ENCODE measurements around the gene MBOAT2. TPM values are rescaled to one million over a fixed set of nuclear protein-coding genes. Genes with fewer than 3 reads are reported as not detected.

The MBOAT2 gene
- total RNA-seq, 2 experiments from 2014 or later, result 8.8 to 10.6 TPM

GRCh38 chr2:8997108-8997507 is 6.4 kb downstream of the MBOAT2 start:
- Mint-ChIP-seq H3K4me3 (no peak overlapping the region), H3K36me3 (ENCODE audit: low read depth) (no peaks in the 10 kb centered on the region), H3K4me1 (peaks cover 8% of the 10 kb centered on the region), H3K27me3 (peaks cover 6% of the 10 kb centered on the region), H3K27ac (no peak overlapping the region), H3K9me3 (no peaks in the 10 kb centered on the region)
- DNase-seq, result no peak
- CTCF ChIA-PET, result interaction anchor here (1.1 kb wide), 1 partner anchor 10 kb away, joined by 3 read pairs; no protein-coding TSS in a partner anchor
- POLR2A ChIA-PET, result no interaction called here

- H3K36me3 Mint-ChIP-seq (ENCODE audit: low read depth), result no peaks in the 10 kb centered on the region
- H3K4me3 Mint-ChIP-seq, result no peak overlapping the region
- no peak for DNase-seq
- peaks cover 6% of the 10 kb centered on the region for H3K27me3 Mint-ChIP-seq
- CTCF ChIA-PET, result no interaction called here
- peaks cover 8% of the 10 kb centered on the region for H3K4me1 Mint-ChIP-seq
- POLR2A ChIA-PET, result no interaction called here
- H3K9me3 Mint-ChIP-seq, result no peaks in the 10 kb centered on the region
- H3K27ac Mint-ChIP-seq, result no peak overlapping the region
These were observed 7.5 kb downstream of the MBOAT2 start for GRCh38 chr2:8996006-8996405.

GRCh38 chr2:8994386-8994785 is 9.1 kb downstream of the MBOAT2 start:
- no peak overlapping the region for H3K27ac Mint-ChIP-seq
- POLR2A ChIA-PET, result interaction anchor here (0.9 kb wide), 1 partner anchor 9 kb away, joined by 3 read pairs; the partner anchor contains the start of gene MBOAT2

GRCh38 chr2:8993902-8994278 is 9.6 kb downstream of the MBOAT2 start:
- peaks cover 13% of the 10 kb centered on the region for H3K27me3 Mint-ChIP-seq
- CTCF ChIA-PET, result interaction anchor here (1.5 kb wide), 1 partner anchor 12 kb away, joined by 3 read pairs; no protein-coding TSS in a partner anchor
- H3K9me3 Mint-ChIP-seq, result no peaks in the 10 kb centered on the region
- H3K36me3 Mint-ChIP-seq (ENCODE audit: low read depth), result no peaks in the 10 kb centered on the region
- no peaks in the 10 kb centered on the region for H3K4me1 Mint-ChIP-seq
- H3K4me3 Mint-ChIP-seq, result no peak overlapping the region
- no peak overlapping the region for H3K27ac Mint-ChIP-seq
- no peak for DNase-seq
- POLR2A ChIA-PET, result interaction anchor here (0.9 kb wide), 1 partner anchor 10 kb away, joined by 3 read pairs; the partner anchor contains the start of gene MBOAT2

More at GRCh38 chr2:8994386-8994785, 9.1 kb downstream of the MBOAT2 start:
- peaks cover 9% of the 10 kb centered on the region for H3K27me3 Mint-ChIP-seq
- no peak overlapping the region for H3K4me3 Mint-ChIP-seq
- no peaks in the 10 kb centered on the region for H3K9me3 Mint-ChIP-seq
- DNase-seq, result no peak
- CTCF ChIA-PET, result no interaction called here
- H3K4me1 Mint-ChIP-seq, result peaks cover under 1% of the 10 kb centered on the region
- H3K36me3 Mint-ChIP-seq (ENCODE audit: low read depth), result no peaks in the 10 kb centered on the region

GRCh38 chr2:8993196-8993901 is 10.1 kb downstream of the MBOAT2 start:
- peaks cover 14% of the 10 kb centered on the region for H3K27me3 Mint-ChIP-seq

GRCh38 chr2:8992643-8993042 is 10.8 kb downstream of the MBOAT2 start:
- Mint-ChIP-seq H3K27me3 (peaks cover 11% of the 10 kb centered on the region), H3K36me3 (ENCODE audit: low read depth) (no peaks in the 10 kb centered on the region), H3K9me3 (no peaks in the 10 kb centered on the region), H3K4me1 (no peaks in the 10 kb centered on the region), H3K4me3 (no peak overlapping the region), H3K27ac (no peak overlapping the region)
- DNase-seq, result no peak
- ChIA-PET CTCF (interaction anchor here (0.6 to 1.8 kb wide), 6 partner anchors 13 to 1807 kb away, joined by 3 read pairs; no protein-coding TSS in a partner anchor), POLR2A (no interaction called here)

More at GRCh38 chr2:8993196-8993901, 10.1 kb downstream of the MBOAT2 start:
- no peak for DNase-seq
- H3K4me3 Mint-ChIP-seq, result no peak overlapping the region
- no peak overlapping the region for H3K27ac Mint-ChIP-seq
- CTCF ChIA-PET, result interaction anchor here (0.6 to 1.8 kb wide), 5 partner anchors 12 to 1807 kb away, joined by 3 read pairs; no protein-coding TSS in a partner anchor
- H3K9me3 Mint-ChIP-seq, result no peaks in the 10 kb centered on the region
- POLR2A ChIA-PET, result interaction anchor here (0.9 kb wide), 1 partner anchor 10 kb away, joined by 3 read pairs; the partner anchor contains the start of gene MBOAT2
- H3K36me3 Mint-ChIP-seq (ENCODE audit: low read depth), result no peaks in the 10 kb centered on the region
- H3K4me1 Mint-ChIP-seq, result no peaks in the 10 kb centered on the region

GRCh38 chr2:8989536-8990079 is 13.9 kb downstream of the MBOAT2 start:
- POLR2A ChIA-PET, result no interaction called here
- no peak for DNase-seq
- Mint-ChIP-seq H3K4me3 (no peak overlapping the region), H3K27me3 (peaks cover 13% of the 10 kb centered on the region), H3K27ac (no peak overlapping the region), H3K36me3 (ENCODE audit: low read depth) (no peaks in the 10 kb centered on the region), H3K4me1 (no peaks in the 10 kb centered on the region), H3K9me3 (no peaks in the 10 kb centered on the region)
- CTCF ChIA-PET, result no interaction called here

- H3K27ac Mint-ChIP-seq, result no peak overlapping the region
- H3K4me3 Mint-ChIP-seq, result no peak overlapping the region
- no peaks in the 10 kb centered on the region for H3K9me3 Mint-ChIP-seq
- CTCF ChIA-PET, result no interaction called here
- DNase-seq, result no peak
- no peaks in the 10 kb centered on the region for H3K4me1 Mint-ChIP-seq
- no peaks in the 10 kb centered on the region for H3K36me3 Mint-ChIP-seq (ENCODE audit: low read depth)
- POLR2A ChIA-PET, result no interaction called here
- H3K27me3 Mint-ChIP-seq, result peaks cover 17% of the 10 kb centered on the region
These were observed 16.1 kb downstream of the MBOAT2 start for GRCh38 chr2:8987410-8987809.

GRCh38 chr2:8986327-8986976 is 17.0 kb downstream of the MBOAT2 start:
- CTCF ChIA-PET, result no interaction called here
- POLR2A ChIA-PET, result no interaction called here
- Mint-ChIP-seq H3K27ac (no peak overlapping the region), H3K4me3 (no peak overlapping the region), H3K9me3 (no peaks in the 10 kb centered on the region), H3K4me1 (no peaks in the 10 kb centered on the region), H3K36me3 (ENCODE audit: low read depth) (no peaks in the 10 kb centered on the region), H3K27me3 (peaks cover 15% of the 10 kb centered on the region)
- peak; percentile 14 for DNase-seq

GRCh38 chr2:8985561-8986326 is 17.7 kb downstream of the MBOAT2 start:
- POLR2A ChIA-PET, result no interaction called here
- no peak for DNase-seq
- Mint-ChIP-seq H3K4me1 (no peaks in the 10 kb centered on the region), H3K27me3 (peaks cover 15% of the 10 kb centered on the region), H3K9me3 (no peaks in the 10 kb centered on the region), H3K36me3 (ENCODE audit: low read depth) (no peaks in the 10 kb centered on the region), H3K4me3 (no peak overlapping the region), H3K27ac (no peak overlapping the region)
- CTCF ChIA-PET, result no interaction called here

GRCh38 chr2:8984855-8985254 is 18.6 kb downstream of the MBOAT2 start:
- CTCF ChIA-PET, result interaction anchor here (1.0 kb wide), 1 partner anchor 10 kb away, joined by 3 read pairs; no protein-coding TSS in a partner anchor
- Mint-ChIP-seq H3K27me3 (peaks cover 12% of the 10 kb centered on the region), H3K4me1 (no peaks in the 10 kb centered on the region), H3K4me3 (no peak overlapping the region), H3K27ac (no peak overlapping the region), H3K9me3 (no peaks in the 10 kb centered on the region), H3K36me3 (ENCODE audit: low read depth) (no peaks in the 10 kb centered on the region)
- DNase-seq, result no peak
- POLR2A ChIA-PET, result no interaction called here

GRCh38 chr2:8984157-8984556 is 19.3 kb downstream of the MBOAT2 start:
- no peaks in the 10 kb centered on the region for H3K36me3 Mint-ChIP-seq (ENCODE audit: low read depth)
- H3K9me3 Mint-ChIP-seq, result no peaks in the 10 kb centered on the region
- CTCF ChIA-PET, result interaction anchor here (1.0 kb wide), 1 partner anchor 9 kb away, joined by 3 read pairs; no protein-coding TSS in a partner anchor
- no peaks in the 10 kb centered on the region for H3K4me1 Mint-ChIP-seq
- peaks cover 12% of the 10 kb centered on the region for H3K27me3 Mint-ChIP-seq
- no peak for DNase-seq
- no peak overlapping the region for H3K4me3 Mint-ChIP-seq
- no peak overlapping the region for H3K27ac Mint-ChIP-seq
- POLR2A ChIA-PET, result no interaction called here
